ENCODE results near the gene UGT3A2. TPM values are rescaled to one million over a fixed set of nuclear protein-coding genes. Genes with fewer than 3 reads are reported as not detected.

Gene UGT3A2
- total RNA-seq = not detected in 2 replicates

GRCh38 chr5:36066540-36067210 lies at the start of gene UGT3A2:
Gene UGT3A2 (minus strand): TSS chr5:36066882. CDS start chr5:36066789, 93 bp downstream.
- peaks cover 5% of the 10 kb centered on the region for H3K4me1 Mint-ChIP-seq
- ChIA-PET CTCF (interaction anchor here (2.7 kb wide), 1 partner anchor 13 kb away, joined by 8 read pairs; no protein-coding TSS in a partner anchor), POLR2A (no interaction called here)
- no peak within 1 kb of the TSS for H3K27ac Mint-ChIP-seq
- H3K27me3 Mint-ChIP-seq = peaks cover 17% of the 10 kb centered on the region
- H3K4me3 Mint-ChIP-seq = no peak within 1 kb of the TSS
- DNase-seq (no peak), ATAC-seq (ENCODE audit: low read depth) (no peak)
- no peaks in the 10 kb centered on the region for H3K36me3 Mint-ChIP-seq (ENCODE audit: low read depth)
- TF ChIP-seq CTCF (IDR thresholded peaks at IDR 0.05) = no peak
- no peaks in the 10 kb centered on the region for H3K9me3 Mint-ChIP-seq
- intact Hi-C loops (cut with micrococcal nuclease) = no loop called here

GRCh38 chr5:36111238-36111637 lies 44.6 kb upstream of the UGT3A2 start:
- Mint-ChIP-seq H3K9me3 (no peaks in the 10 kb centered on the region), H3K27me3 (no peaks in the 10 kb centered on the region), H3K4me3 (no peak overlapping the region), H3K4me1 (no peaks in the 10 kb centered on the region), H3K27ac (no peak overlapping the region), H3K36me3 (ENCODE audit: low read depth) (peaks cover 71% of the 10 kb centered on the region)
- DNase-seq = no peak
- ChIA-PET POLR2A (no interaction called here), CTCF (no interaction called here)
- intact Hi-C loops (cut with micrococcal nuclease) = no loop called here
- ATAC-seq (ENCODE audit: low read depth) = no peak
- TF ChIP-seq CTCF (IDR thresholded peaks at IDR 0.05) = no peak

- Mint-ChIP-seq H3K27me3 (no peaks in the 10 kb centered on the region), H3K36me3 (ENCODE audit: low read depth) (peaks cover 72% of the 10 kb centered on the region), H3K4me1 (no peaks in the 10 kb centered on the region), H3K4me3 (no peak overlapping the region), H3K9me3 (no peaks in the 10 kb centered on the region), H3K27ac (no peak overlapping the region)
- POLR2A ChIA-PET = no interaction called here
- ATAC-seq (ENCODE audit: low read depth) (no peak), DNase-seq (no peak)
- TF ChIP-seq CTCF (IDR thresholded peaks at IDR 0.05) = no peak
- intact Hi-C loops (cut with micrococcal nuclease) = no loop called here
- CTCF ChIA-PET = no interaction called here
These were observed 42.2 kb upstream of the UGT3A2 start for GRCh38 chr5:36108758-36109460.

GRCh38 chr5:36105819-36106218 lies 39.1 kb upstream of the UGT3A2 start:
- Mint-ChIP-seq H3K27me3 (no peaks in the 10 kb centered on the region), H3K4me3 (no peak overlapping the region), H3K4me1 (no peaks in the 10 kb centered on the region), H3K9me3 (no peaks in the 10 kb centered on the region), H3K27ac (no peak overlapping the region), H3K36me3 (ENCODE audit: low read depth) (peaks cover 58% of the 10 kb centered on the region)
- TF ChIP-seq CTCF (IDR thresholded peaks at IDR 0.05) = no peak
- CTCF ChIA-PET = no interaction called here
- no peak for ATAC-seq (ENCODE audit: low read depth)
- POLR2A ChIA-PET = no interaction called here
- intact Hi-C loops (cut with micrococcal nuclease) = no loop called here
- DNase-seq = no peak

GRCh38 chr5:36099748-36100147 lies 33.1 kb upstream of the UGT3A2 start:
- no peaks in the 10 kb centered on the region for H3K27me3 Mint-ChIP-seq
- H3K27ac Mint-ChIP-seq = no peak overlapping the region
- no peaks in the 10 kb centered on the region for H3K4me1 Mint-ChIP-seq
- CTCF ChIA-PET = no interaction called here
- no peaks in the 10 kb centered on the region for H3K9me3 Mint-ChIP-seq
- ATAC-seq (ENCODE audit: low read depth) = no peak
- DNase-seq = no peak
- intact Hi-C loops (cut with micrococcal nuclease) = no loop called here
- H3K36me3 Mint-ChIP-seq (ENCODE audit: low read depth) = peaks cover 17% of the 10 kb centered on the region
- H3K4me3 Mint-ChIP-seq = no peak overlapping the region
- POLR2A ChIA-PET = no interaction called here
- TF ChIP-seq CTCF (IDR thresholded peaks at IDR 0.05) = no peak
